H1 (cell line): ENCODE results near the gene DHRS2. TPM values are rescaled to one million over a fixed set of nuclear protein-coding genes. Genes with fewer than 3 reads are reported as not detected.
A peak's percentile ranks its signal among the peaks of the same experiment; 100 is the strongest.

Experiments
- CTCF ChIA-PET: fragments of 300-600 bp; sonication (Branson Sonifier 250); formaldehyde crosslinking; loops from one replicate; lab custom pipeline; 2021; ENCODE audit not compliant: partially characterized antibody; lab: Charles Lee
- POLR2A ChIA-PET: fragments of 300-600 bp; sonication (Branson Sonifier 250); formaldehyde crosslinking; loops from one replicate; lab custom pipeline; 2021; ENCODE audit warnings: inconsistent platforms; ENCODE audit not compliant: partially characterized antibody; lab: Charles Lee
- DNase-seq, 2 experiments: peaks; one replicate each; pipeline versions ENCODE4 v3.0.0 to v3.0.0-alpha.2; 2010 to 2022; ENCODE audit warnings: low spot score in 2 of 2, low read depth in 1 of 2, mixed read lengths in 1 of 2
- FAIRE-seq: peaks from 2 replicates; lab custom pipeline; 2011; peaks lifted over from hg19 to GRCh38; lab: Jason Lieb, UNC
- H2AFZ ChIP-seq: 2 replicates; pipeline ENCODE4 v1.8.1; 2012; ENCODE audit warnings: low read length, inconsistent platforms
- H2AK5ac ChIP-seq: 2 replicates; pipeline ENCODE4 v1.6.1; 2013; ENCODE audit warnings: low read depth, low read length
- H2BK120ac ChIP-seq: replicated peaks from 2 replicates; pipeline ENCODE3; 2013; ENCODE audit warnings: low read depth, low read length, inconsistent platforms
- H2BK12ac ChIP-seq: 2 replicates; pipeline ENCODE4 v1.6.1; 2013; ENCODE audit warnings: low read depth, low read length
- H2BK15ac ChIP-seq: 2 replicates; pipeline ENCODE4 v1.6.1; 2013; ENCODE audit warnings: low read length
- H2BK20ac ChIP-seq: 2 replicates; pipeline ENCODE4 v1.6.1; 2013; ENCODE audit warnings: low read length
- H2BK5ac ChIP-seq: 2 replicates; pipeline ENCODE4 v1.6.1; 2013; ENCODE audit warnings: low read depth, low read length
- H3K14ac ChIP-seq: 2 replicates; pipeline ENCODE4 v1.6.1; 2013; ENCODE audit warnings: inconsistent platforms; ENCODE audit not compliant: insufficient read length
- H3K18ac ChIP-seq: 2 replicates; pipeline ENCODE4 v1.6.1; 2013; ENCODE audit warnings: low read length; ENCODE audit errors: extremely low read depth
- H3K23ac ChIP-seq: 2 replicates; pipeline ENCODE4 v1.6.1; 2013; ENCODE audit warnings: inconsistent platforms; ENCODE audit not compliant: insufficient read length
- H3K23me2 ChIP-seq: 2 replicates; pipeline ENCODE4 v1.6.1; 2013; ENCODE audit warnings: low read depth, low read length
- H3K27ac ChIP-seq: 2 replicates; pipeline ENCODE4 v1.6.1; 2011; ENCODE audit warnings: low read depth, low read length, inconsistent platforms
- H3K27me3 ChIP-seq, 4 experiments: replicated peaks in 1 of 4; 1 replicate in 1 of 4; 2 replicates in 3 of 4; pipeline versions ENCODE4 v1.6.1 to v1.8.1; 2011 to 2013; ENCODE audit warnings: low read length in 3 of 4, mild to moderate bottlenecking in 3 of 4, inconsistent platforms in 2 of 4, mixed read lengths in 2 of 4, moderate library complexity in 1 of 4; ENCODE audit not compliant: control insufficient read depth in 3 of 4, insufficient read depth in 3 of 4; ENCODE audit errors: extremely low read depth in 1 of 4
- H3K36me3 ChIP-seq, 4 experiments: 2 replicates each; pipeline versions ENCODE4 v1.6.1 to v1.8.1; 2011 to 2013; ENCODE audit warnings: mild to moderate bottlenecking in 4 of 4, low read length in 3 of 4, moderate library complexity in 2 of 4, control low read depth in 1 of 4, inconsistent platforms in 1 of 4; ENCODE audit not compliant: insufficient read depth in 4 of 4, control insufficient read depth in 2 of 4
- H3K4ac ChIP-seq: replicated peaks from 2 replicates; pipeline ENCODE3; 2013; ENCODE audit warnings: low read length, low read depth, mixed read lengths, inconsistent platforms; ENCODE audit not compliant: insufficient read length
- H3K4me1 ChIP-seq, 4 experiments: replicated peaks in 1 of 4; 1 replicate in 1 of 4; 2 replicates in 3 of 4; pipeline versions ENCODE4 v1.6.1 to v1.8.1; 2011 to 2013; ENCODE audit warnings: low read length in 3 of 4, inconsistent platforms in 2 of 4, mixed read lengths in 1 of 4; ENCODE audit not compliant: insufficient read depth in 4 of 4, control insufficient read depth in 3 of 4
- H3K4me2 ChIP-seq, 2 experiments: 2 replicates each; pipeline versions ENCODE4 v1.6.1 to v1.8.1; 2011 to 2013; ENCODE audit warnings: low read depth in 2 of 2, low read length in 2 of 2, control low read depth in 1 of 2, inconsistent platforms in 1 of 2, mild to moderate bottlenecking in 1 of 2; ENCODE audit not compliant: insufficient read depth in 1 of 2
- H3K4me3 ChIP-seq, 4 experiments: fragments of 200-600, 300-600 bp in 1 of 4; sonication (generic), shearing (Covaris generic), sonication (Bioruptor Twin) in 1 of 4; 2 replicates each; pipeline versions ENCODE4 v1.5.1 to v1.8.1; 2011 to 2016; ENCODE audit warnings: low read length in 4 of 4, low read depth in 3 of 4, control low read depth in 2 of 4, inconsistent platforms in 2 of 4, mild to moderate bottlenecking in 2 of 4, mixed read lengths in 1 of 4, moderate library complexity in 1 of 4; ENCODE audit not compliant: insufficient read depth in 2 of 4; ENCODE audit errors: extremely low read depth in 1 of 4
- H3K56ac ChIP-seq: replicated peaks from 2 replicates; pipeline ENCODE3; 2013; ENCODE audit warnings: low read depth, mild to moderate bottlenecking, mixed read lengths, low read length, inconsistent platforms; ENCODE audit not compliant: insufficient read length
- H3K79me1 ChIP-seq: 2 replicates; pipeline ENCODE4 v1.6.1; 2013; ENCODE audit warnings: low read depth, low read length, control low read depth
- H3K79me2 ChIP-seq, 2 experiments: 2 replicates each; pipeline versions ENCODE4 v1.6.1 to v1.8.1; 2012 to 2013; ENCODE audit warnings: low read length in 2 of 2, mild to moderate bottlenecking in 2 of 2, inconsistent platforms in 1 of 2; ENCODE audit not compliant: insufficient read depth in 2 of 2, control insufficient read depth in 1 of 2
- H3K9ac ChIP-seq, 4 experiments: replicated peaks in 1 of 4; 1 replicate in 1 of 4; 2 replicates in 3 of 4; pipeline versions ENCODE4 v1.6.1 to v1.8.1; 2011 to 2013; ENCODE audit warnings: low read depth in 3 of 4, low read length in 3 of 4, control low read depth in 2 of 4, mild to moderate bottlenecking in 2 of 4, moderate library complexity in 2 of 4, inconsistent platforms in 1 of 4; ENCODE audit errors: extremely low read depth in 1 of 4
- H3K9me3 ChIP-seq, 2 experiments: 2 replicates each; pipeline versions ENCODE4 v1.6.1 to v1.8.1; 2012 to 2013; ENCODE audit warnings: mild to moderate bottlenecking in 2 of 2, moderate library complexity in 2 of 2, control low read depth in 1 of 2, inconsistent platforms in 1 of 2, low read depth in 1 of 2, low read length in 1 of 2, mixed read lengths in 1 of 2; ENCODE audit not compliant: insufficient read depth in 2 of 2
- H4K20me1 ChIP-seq, 2 experiments: replicated peaks in 1 of 2; 2 replicates each; pipeline versions ENCODE3 to v1.8.1; 2011 to 2013; ENCODE audit warnings: inconsistent platforms in 2 of 2, low read length in 2 of 2, mild to moderate bottlenecking in 1 of 2; ENCODE audit not compliant: insufficient read depth in 2 of 2, control insufficient read depth in 1 of 2
- H4K5ac ChIP-seq: 2 replicates; pipeline ENCODE4 v1.6.1; 2013; ENCODE audit warnings: low read length, low read depth, mixed read lengths, inconsistent platforms; ENCODE audit not compliant: insufficient read length
- H4K8ac ChIP-seq: 2 replicates; pipeline ENCODE4 v1.8.0; 2013; ENCODE audit warnings: mild to moderate bottlenecking, moderate library complexity, low read length, inconsistent platforms; ENCODE audit not compliant: insufficient read depth; ENCODE audit errors: extremely low read depth
- H4K91ac ChIP-seq: replicated peaks from 2 replicates; pipeline ENCODE3; 2013; ENCODE audit warnings: low read length, mixed read lengths, inconsistent platforms; ENCODE audit not compliant: insufficient read length
- ASH2L ChIP-seq: fragments of 200-600, 300-600 bp; sonication (generic); IDR thresholded peaks from one replicate; pipeline ENCODE4 v1.7.1; 2017; ENCODE audit warnings: low read length
- EP300 ChIP-seq, 2 experiments: IDR thresholded peaks; 1 replicate in 1 of 2; 2 replicates in 1 of 2; pipeline ENCODE4 v1.6.1; 2011 to 2012; ENCODE audit warnings: low read depth in 2 of 2, low read length in 2 of 2, mild to moderate bottlenecking in 2 of 2, borderline replicate concordance in 1 of 2, inconsistent platforms in 1 of 2, moderate library complexity in 1 of 2
- KDM5A ChIP-seq: fragments of 200-600 bp; IDR thresholded peaks from 2 replicates; pipeline ENCODE4 v1.7.1; 2012; ENCODE audit warnings: mild to moderate bottlenecking, low read length, inconsistent platforms, mixed read lengths
- WGBS, 2 experiments: shearing (Covaris generic) in 1 of 2; methylation state at CpG; one replicate each; pipeline versions ENCODE4 v1.1.6 to v1.1.7; 2013 to 2015; ENCODE audit warnings: low lambda C conversion rate in 2 of 2, mixed read lengths in 2 of 2, inconsistent platforms in 1 of 2, low coverage in 1 of 2, missing lambda C conversion rate in 1 of 2; ENCODE audit not compliant: insufficient replicate concordance in 2 of 2, insufficient coverage in 1 of 2, insufficient read length in 1 of 2; ENCODE audit errors: extremely low coverage in 1 of 2, missing lambda C conversion rate in 1 of 2; 5-methylcytosine and 5-hydroxymethylcytosine counted together
- polyA plus RNA-seq, 7 experiments: library from polyadenylated mRNA; depleted of rRNA in 3 of 7; stranded (reverse) in 5 of 7; unstranded in 2 of 7; fragments of >200 nt in 5 of 7; fragments of 200-250 nt in 2 of 7; gene quantifications; 1 replicate in 5 of 7; 2 replicates in 1 of 7; 4 replicates in 1 of 7; pipeline versions ENCODE4 v1.2.1 to v1.2.3, GENCODE V29; 2011 to 2013; ENCODE audit warnings: missing spikeins in 2 of 7, mixed read lengths in 2 of 7
- total RNA-seq: library from RNA; stranded (reverse); fragmentation: NEBNext Ultra II Directional; extraction: Animal tissue kit (Norgen Biotek cat#: 25700); gene quantifications from 2 replicates; pipeline ENCODE4 v1.2.1, GENCODE V29; 2021

Gene DHRS2
- total and polyA plus RNA-seq, 2 of the 8 experiments (the other 6 are each of a cell fraction or from before 2014, with no cell fraction given) = 1.1 to 3.5 TPM

DNA sequence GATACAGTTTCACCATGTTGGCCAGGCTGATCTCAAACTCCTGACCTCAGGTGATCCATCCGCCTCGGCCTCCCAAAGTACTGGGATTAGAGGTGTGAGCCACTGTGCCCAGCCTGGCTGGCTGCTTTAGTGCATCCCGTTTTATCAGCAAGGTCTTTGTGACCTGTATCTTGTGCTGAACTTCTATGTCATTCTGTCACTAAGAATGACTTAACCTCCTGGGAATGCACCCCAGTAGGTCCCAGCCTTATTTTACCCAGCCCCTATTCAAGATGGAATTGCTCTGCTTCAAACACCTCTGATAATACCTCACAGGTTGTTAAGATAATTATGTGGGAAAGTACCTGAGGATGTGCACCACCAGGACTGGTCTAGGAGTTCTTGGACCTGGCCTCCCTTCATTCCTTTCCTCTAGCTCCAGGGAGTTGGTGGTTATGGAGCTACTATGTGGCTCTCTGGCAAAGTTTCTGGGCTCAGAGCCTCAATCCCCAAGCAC lies 31.4 kb upstream of the DHRS2 start:
- H3K4ac ChIP-seq = no peak overlapping the region
- no peaks in the 10 kb centered on the region for H4K20me1 ChIP-seq
- H2BK120ac ChIP-seq = no peak overlapping the region
- H3K4me1 ChIP-seq = no peaks in the 10 kb centered on the region
- no peak overlapping the region for H2BK15ac ChIP-seq
- no peak overlapping the region for H3K4me2 ChIP-seq
- H3K27ac ChIP-seq = no peak overlapping the region
- H2AK5ac ChIP-seq = no peak overlapping the region
- H4K8ac ChIP-seq = peak overlapping the region; percentile 20; the same call in 1 of the 2 replicates
- TF ChIP-seq EP300 (IDR thresholded peaks at IDR 0.05; ENCODE audit: borderline replicate concordance in 1 of 2, low read depth in 2 of 2, low read length in 2 of 2) (no peak), KDM5A (no peak), ASH2L (no peak)
- H3K36me3 ChIP-seq = no peaks in the 10 kb centered on the region
- 88% methylated on average over 3 of the region's 3 CpGs; no CpG with 5 or more reads in 1 of the 2 experiments for WGBS, 2 experiments
- H2AFZ ChIP-seq = no peak overlapping the region
- DNase-seq (no peak), FAIRE-seq (no peak)
- H3K14ac ChIP-seq = no peak overlapping the region
- H2BK20ac ChIP-seq = no peak overlapping the region
- H3K79me1 ChIP-seq = no peaks in the 10 kb centered on the region
- H3K56ac ChIP-seq = no peak overlapping the region
- no peaks in the 10 kb centered on the region; the same call in 1 of the 2 replicates for H3K23me2 ChIP-seq
- H3K23ac ChIP-seq = no peak overlapping the region
- no peak overlapping the region for H3K18ac ChIP-seq
- H4K5ac ChIP-seq = no peak overlapping the region
- no peaks in the 10 kb centered on the region; a peak in 1 of 4 replicates for H3K9me3 ChIP-seq
- no peaks in the 10 kb centered on the region for H3K79me2 ChIP-seq
- ChIA-PET POLR2A (no interaction called here), CTCF (interaction anchor here (2.2 to 2.5 kb wide), 2 partner anchors 16 to 28 kb away, joined by 7 to 12 read pairs; no protein-coding TSS in a partner anchor)
- no peak overlapping the region for H3K4me3 ChIP-seq
- H2BK12ac ChIP-seq = no peak overlapping the region
- no peak overlapping the region for H4K91ac ChIP-seq
- no peak overlapping the region for H2BK5ac ChIP-seq
- H3K27me3 ChIP-seq = no peaks in the 10 kb centered on the region; a peak in 1 of 7 replicates
- no peak overlapping the region for H3K9ac ChIP-seq
